Stimulated activated CD8-positive, alpha-beta memory T cell treated with anti-CD3 and anti-CD28 coated beads, Interleukin-12 subunit alpha, Interleukin-12 subunit beta, amount 100 ng/mL, for 4 hours (primary cell): ENCODE data around the gene ACBD3.

Experiments
- DNase-seq: peaks from one replicate; pipeline ENCODE4 v3.0.0-alpha.2; 2020; ENCODE audit warnings: low read depth

Gene ACBD3

GRCh38 chr1:226201029-226201593 lies 14.6 kb upstream of the ACBD3 start:
- DNase-seq = no peak

- no peak for DNase-seq
These were observed 13.4 kb upstream of the ACBD3 start for GRCh38 chr1:226199971-226200370.

- no peak for DNase-seq
These were observed 8.6 kb upstream of the ACBD3 start for GRCh38 chr1:226195144-226195543.

DNA sequence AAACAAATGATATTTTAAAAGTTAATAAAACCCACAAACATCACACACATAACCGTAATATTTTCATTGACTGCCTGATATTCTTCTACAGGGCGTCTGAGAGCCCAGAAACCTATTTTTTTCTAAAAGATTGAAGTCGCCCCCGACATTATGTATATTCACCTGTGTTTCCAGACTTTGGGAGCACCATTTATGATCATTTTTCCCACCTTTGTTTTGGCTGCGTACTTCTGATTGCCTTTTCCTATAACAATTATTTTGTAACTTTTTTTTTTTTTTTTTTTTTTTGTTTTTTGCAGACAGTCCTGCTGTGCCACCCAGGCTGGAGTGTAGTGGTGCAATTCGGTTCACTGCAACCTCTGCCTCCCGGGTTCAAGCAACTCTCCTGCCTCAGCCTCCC lies 839 bp upstream of the ACBD3 start:
- no peak for DNase-seq

GRCh38 chr1:226187019-226187322 lies 430 bp upstream of the ACBD3 start:
- DNase-seq = no peak

DNA sequence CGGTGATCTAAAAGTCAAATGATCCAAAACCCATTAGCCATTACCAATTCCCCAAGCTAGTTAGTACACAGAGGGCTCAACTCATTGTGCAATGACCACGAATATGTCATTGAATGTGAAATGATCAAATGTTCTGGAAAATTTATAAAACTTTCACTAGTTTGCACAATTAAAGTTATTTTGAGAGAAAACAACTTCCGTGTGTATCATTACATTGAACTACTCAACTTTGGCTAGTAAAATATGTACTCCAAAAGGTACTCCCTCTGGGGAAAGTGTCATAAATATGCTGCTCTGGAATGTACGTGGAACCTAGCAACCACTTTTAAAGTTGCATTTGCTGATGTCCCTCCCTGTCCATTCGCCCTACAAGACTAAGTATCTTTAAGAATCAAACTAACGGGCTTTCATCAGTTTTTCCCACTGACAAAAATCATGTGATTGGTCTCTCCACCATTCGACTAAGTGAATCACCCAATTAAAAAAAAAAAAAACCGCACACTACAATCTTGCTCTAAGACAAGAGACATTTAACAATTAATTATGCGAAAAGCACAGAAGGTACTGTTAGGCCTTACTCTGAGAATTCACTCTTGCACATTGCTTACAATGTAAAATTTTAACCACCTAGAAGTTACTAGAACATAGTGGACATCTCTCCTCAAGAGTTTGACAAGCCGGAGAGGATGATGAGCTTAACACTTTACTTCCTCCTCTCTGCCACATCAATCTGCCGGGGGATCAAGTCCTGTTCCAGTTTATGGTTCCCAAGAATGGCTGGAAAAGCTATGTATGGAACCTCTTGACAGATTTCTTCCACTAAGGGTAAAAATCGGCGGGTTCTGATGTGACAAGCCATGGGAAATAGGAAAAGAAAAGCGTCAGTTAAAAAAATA lies 1.2 kb downstream of the ACBD3 start:
- DNase-seq = no peak

DNA sequence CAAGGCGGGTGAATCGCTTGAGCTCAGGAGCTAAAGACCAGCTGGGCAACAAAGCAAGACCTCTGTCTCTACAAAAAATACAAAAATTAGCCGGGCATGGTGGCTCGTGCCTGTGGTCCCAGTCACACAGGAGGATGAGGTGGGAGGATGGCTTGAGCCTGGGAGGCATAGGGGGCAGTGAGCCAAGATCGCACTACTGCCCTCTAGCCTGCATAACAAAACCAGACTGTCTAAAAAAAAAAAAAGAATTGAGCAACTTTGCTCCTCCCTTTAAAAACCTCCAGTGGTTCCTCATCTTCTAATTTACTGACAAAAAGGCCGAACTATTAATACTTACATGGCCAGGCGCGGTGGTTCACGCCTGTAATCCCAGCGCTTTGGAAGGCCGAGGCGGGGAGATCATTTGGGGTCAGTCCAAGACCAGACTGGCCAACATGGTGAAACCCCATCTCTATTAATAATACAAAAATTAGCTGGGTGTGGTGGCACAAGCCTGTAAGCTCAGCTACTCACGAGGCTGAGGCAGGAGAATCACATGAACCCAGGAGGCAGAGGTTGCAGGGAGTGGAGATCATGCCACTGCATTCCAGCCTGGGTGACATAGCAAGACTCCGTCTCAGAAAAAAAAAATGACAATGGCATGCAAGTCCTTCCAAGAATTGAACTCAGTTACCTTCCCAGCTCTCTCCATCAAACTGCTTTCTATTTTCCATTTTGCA lies 4.4 kb downstream of the ACBD3 start:
- DNase-seq = no peak

- no peak for DNase-seq
These were observed 9.7 kb downstream of the ACBD3 start for GRCh38 chr1:226176870-226177269.

- no peak for DNase-seq
These were observed 14.0 kb downstream of the ACBD3 start for GRCh38 chr1:226172589-226172988.

DNA sequence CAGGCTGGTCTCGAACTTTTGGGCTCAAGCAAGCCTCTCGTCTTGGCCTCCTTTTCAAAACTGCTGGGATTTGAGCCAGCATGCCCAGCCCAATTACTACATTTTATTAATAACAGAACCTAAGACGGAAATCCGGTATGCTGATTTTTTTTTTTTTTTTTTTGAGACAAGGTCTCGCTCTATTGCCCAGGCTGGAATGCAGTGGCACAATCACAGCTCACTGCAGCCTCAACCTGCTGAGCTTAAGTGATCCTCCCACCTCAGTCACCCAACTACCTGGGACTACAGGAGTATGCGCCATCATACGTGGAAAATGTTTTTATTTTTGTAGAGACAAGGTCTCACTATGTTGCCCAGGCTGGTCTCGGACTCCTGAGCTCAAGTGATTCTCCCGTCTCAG lies 20.2 kb downstream of the ACBD3 start:
- no peak for DNase-seq

GRCh38 chr1:226164154-226164553 lies 22.4 kb downstream of the ACBD3 start:
- no peak for DNase-seq

GRCh38 chr1:226162898-226163297 lies 23.6 kb downstream of the ACBD3 start:
- no peak for DNase-seq

GRCh38 chr1:226158983-226159382 lies 27.6 kb downstream of the ACBD3 start:
- no peak for DNase-seq

DNA sequence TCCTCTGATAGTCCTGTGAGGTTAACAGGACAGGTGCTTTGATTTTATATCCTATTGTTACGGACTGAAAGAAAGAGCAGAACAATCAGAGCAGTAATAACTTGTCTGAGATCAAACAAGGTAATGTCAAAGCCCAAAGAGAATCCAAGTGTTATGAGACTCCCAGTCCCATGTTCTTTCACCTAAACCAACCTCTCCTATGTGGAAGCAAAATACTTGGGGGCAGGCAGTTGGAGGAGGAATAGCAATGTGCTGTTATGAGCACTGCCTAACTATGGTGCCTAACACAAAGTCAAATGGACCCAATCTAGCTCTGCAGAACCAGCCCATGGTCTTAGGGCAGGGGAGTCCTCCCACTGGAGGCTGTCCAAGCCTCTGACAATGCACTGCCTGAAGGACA lies 28.1 kb downstream of the ACBD3 start:
- DNase-seq = no peak

DNA sequence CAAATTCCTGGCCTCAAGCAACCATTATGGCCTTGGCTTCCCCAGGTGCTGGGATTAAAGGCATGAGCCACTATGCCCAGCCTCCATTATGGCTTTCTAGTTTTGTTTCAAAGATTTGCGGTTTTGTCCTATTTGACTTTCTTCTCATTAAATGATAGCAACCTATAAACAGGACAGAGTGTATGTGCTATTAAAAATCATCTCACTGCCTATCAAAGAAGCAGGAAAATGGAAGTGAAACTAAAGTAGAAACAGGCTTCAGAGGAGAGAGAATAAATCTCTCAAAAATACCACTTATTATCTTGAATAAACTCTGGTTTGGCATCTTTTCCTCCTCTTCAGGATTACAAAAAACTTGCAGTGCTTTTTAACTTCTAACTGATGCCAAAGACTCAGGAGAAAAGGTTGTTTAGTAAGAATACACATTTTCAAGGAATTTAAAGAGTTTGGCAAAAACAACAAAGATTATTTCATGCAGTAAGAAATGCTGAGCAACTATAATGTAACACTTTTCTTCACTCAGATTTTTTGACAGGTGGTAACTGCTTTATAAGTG lies 28.7 kb downstream of the ACBD3 start:
- no peak for DNase-seq

DNA sequence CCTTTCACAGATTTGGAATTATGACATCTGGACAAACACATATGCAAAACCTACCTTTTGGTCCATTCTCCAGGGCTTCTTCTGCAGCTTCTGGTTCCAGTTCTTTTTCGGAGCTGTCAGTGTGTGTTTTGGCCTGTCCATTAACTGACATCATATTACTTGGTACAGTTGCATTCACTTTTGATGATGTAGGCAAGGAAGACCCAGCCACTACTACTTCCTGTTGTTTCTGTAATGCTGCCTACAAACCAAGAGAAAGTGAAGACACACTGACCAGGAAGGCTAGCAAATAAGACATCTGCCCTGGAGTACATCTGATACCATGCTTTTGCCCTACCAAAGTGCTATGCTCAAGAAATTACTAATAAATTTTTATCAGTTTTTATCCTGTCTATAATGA lies 31.9 kb downstream of the ACBD3 start:
- no peak for DNase-seq

DNA sequence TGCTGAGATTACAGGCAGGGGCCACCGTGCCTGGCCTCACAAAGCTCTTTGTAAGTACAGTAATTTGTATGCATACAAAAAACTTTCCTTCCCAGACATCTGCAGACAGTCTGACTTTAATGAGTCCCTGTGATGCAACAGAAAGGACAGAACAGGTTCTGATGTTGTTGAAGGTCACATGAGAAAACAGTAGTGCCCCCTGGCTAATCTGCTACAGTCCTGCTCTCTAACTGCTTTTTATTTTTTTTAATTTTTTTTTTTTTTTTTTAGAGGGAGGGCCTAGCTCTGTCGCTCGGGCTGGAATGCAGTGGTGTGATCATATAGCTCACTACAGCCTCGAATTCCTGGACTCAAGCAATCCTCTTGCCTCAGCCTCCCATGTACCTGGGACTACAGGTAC lies 36.7 kb downstream of the ACBD3 start:
- DNase-seq = no peak

DNA sequence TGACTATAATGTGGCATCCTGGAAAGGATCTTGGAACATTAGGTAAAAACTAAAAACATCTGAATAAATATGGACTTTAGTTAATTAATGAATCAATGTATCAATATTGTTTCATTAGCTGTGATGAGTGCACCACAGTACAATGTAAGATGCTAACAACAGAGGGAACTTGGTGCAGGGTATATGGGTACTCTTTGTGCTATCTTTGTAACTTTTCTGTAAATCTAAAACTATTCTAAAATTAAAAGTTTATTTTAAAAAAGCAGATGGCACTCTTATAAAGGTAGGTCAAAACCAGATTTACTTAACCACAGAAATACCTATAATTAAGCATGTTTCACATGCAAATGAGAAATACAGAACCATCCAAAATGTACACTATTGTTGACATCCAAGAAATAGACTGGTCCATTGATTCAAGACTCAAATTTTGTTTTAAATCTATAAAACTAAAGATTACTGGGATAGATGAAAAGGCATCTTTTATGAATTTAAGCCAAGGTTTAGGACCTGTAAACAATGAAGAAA lies 38.4 kb downstream of the ACBD3 start:
- no peak for DNase-seq

GRCh38 chr1:226144045-226144444 lies 42.5 kb downstream of the ACBD3 start:
- no peak for DNase-seq

DNA sequence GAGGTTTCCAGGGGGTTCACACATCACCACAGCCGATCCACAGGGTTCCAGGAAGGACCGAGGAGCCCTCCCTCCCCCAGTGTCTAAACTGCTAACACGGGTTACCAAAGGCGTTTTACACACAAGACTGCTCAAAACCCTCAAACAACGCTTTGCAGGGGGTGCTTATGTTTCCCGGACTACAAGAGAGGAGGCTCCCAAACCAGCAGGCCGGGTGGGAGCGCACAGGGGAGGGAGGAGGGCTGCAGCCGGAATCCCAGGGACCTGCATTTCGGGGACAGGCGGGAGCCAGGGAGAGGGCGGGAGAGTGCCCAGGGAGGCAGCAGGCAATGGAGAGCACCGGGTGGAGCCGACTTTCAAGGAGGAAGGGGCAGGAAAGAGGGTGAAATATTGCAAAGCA lies 50.8 kb downstream of the ACBD3 start:
- no peak for DNase-seq

DNA sequence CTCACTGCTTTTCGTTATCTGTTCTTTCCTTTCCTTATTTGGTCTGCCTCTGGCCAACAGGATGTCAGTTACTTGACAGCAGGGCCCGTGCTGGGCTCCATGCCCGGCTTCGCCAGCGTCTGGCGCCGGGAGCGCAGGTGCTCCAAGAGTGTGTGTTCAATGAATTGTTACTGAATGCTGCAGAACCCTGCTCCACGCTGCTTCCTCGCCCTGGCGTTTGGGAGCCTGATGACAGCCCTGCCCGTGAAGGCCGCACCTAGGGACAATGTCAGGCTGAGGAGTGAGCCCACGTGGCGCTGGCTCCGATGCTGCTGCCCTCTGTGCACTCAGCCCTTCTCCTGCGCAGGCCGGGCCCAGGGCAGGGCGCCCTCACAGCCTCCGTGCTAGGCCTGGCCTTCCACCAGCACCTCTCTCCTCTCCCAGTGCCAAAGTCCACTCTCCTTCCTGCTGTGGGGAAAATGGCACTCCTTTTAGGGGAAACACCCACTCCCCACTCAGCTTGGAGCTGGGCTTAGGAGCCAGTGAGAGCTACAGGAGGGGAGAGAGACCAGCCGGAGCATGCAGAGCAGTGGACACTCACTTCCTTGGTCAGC lies 51.4 kb downstream of the ACBD3 start:
- DNase-seq = no peak
